Muscle layer of duodenum (tissue), 2 donors: ENCODE data around the gene PCBP1.
"Not testable (repeated sequence)": the region's sequence is repeated elsewhere in the genome, so short reads cannot be mapped to it uniquely, and the experiment has no call there.

ENCODE experiments used
- H3K27ac ChIP-seq: one replicate; pipeline ENCODE4 v1.7.0; 2013; ENCODE audit warnings: mild to moderate bottlenecking, low read length
- H3K27me3 ChIP-seq: one replicate; pipeline ENCODE4 v1.7.0; 2013; ENCODE audit warnings: low read depth, mild to moderate bottlenecking, control low read depth, low read length
- H3K36me3 ChIP-seq, 2 donors: one replicate each; pipeline ENCODE4 v1.7.0; 2013; ENCODE audit warnings: low read length in 2 of 2, control low read depth in 1 of 2, mild to moderate bottlenecking in 1 of 2; ENCODE audit not compliant: insufficient read depth in 2 of 2, control insufficient read depth in 1 of 2
- H3K4me1 ChIP-seq, 2 donors: one replicate each; pipeline ENCODE4 v1.7.0; 2013; ENCODE audit warnings: low read length in 2 of 2, mild to moderate bottlenecking in 2 of 2, control low read depth in 1 of 2, moderate library complexity in 1 of 2; ENCODE audit not compliant: insufficient read depth in 2 of 2, control insufficient read depth in 1 of 2
- H3K4me3 ChIP-seq, 2 donors: one replicate each; pipeline ENCODE4 v1.7.0; 2013; ENCODE audit warnings: low read length in 2 of 2, low read depth in 1 of 2, mild to moderate bottlenecking in 1 of 2
- H3K9me3 ChIP-seq, 2 donors: one replicate each; pipeline ENCODE4 v1.7.0; 2013; ENCODE audit warnings: low read length in 2 of 2, control low read depth in 1 of 2, mild to moderate bottlenecking in 1 of 2; ENCODE audit not compliant: control insufficient read depth in 1 of 2
- donor health status: healthy.

The PCBP1 gene

DNA sequence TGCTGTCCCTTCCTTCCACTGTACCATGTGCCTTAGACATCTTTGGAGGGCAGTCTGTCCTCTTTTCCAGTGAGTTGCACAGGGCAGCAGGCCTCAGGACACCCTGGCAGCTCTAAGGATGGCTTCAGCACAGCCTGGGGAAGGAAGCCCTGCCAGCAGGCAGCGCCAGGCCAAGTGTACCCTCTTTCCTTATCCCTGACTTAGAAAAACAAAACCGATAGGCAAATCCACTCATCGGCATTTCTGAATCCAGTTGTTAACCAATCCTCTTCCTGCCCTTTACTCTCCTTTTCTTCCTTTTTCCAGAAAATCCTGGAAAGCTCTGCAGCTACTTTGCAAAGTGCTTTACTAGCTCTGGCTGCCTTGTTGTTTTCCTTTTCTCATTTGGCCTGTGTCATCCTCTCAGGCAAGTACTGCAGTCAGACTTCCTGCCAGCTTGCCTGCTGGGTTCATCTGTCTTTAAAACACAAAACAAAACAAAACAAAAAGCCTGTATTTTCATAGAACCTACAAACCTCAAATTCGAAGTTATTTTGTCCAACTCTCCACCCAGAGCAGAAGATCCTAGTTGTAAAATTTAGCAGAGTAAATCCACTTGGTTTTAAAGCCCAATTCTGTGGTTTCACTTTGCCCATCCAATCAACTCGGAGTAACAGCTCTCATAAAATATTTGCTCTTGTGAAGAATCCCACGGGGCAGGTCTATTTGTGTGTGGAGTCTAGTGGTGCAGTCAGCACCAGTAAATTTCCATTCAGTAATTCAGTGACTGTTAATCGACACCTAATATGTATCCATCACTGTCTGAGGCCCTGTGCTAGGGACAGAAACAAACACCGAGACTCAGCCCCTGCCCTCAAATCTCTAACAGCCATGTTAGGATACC, 45.2 kb downstream of the PCBP1 start:
- Histone ChIP-seq H3K9me3 (no peaks in the 10 kb centered on the region), H3K27ac (peak overlapping the region; percentile 96), H3K36me3 (no peaks in the 10 kb centered on the region), H3K27me3 (no peaks in the 10 kb centered on the region), H3K4me3 (peak overlapping the region; percentile 54 to 68), H3K4me1 (peaks cover 18 to 34% of the 10 kb centered on the region in 2 donors)

GRCh38 chr2:70133127-70133452, 45.8 kb downstream of the PCBP1 start:
- Histone ChIP-seq H3K36me3 (no peaks in the 10 kb centered on the region), H3K27ac (peak overlapping the region; percentile 96), H3K9me3 (no peaks in the 10 kb centered on the region), H3K4me3 (peak overlapping the region; percentile 54 to 68), H3K4me1 (peaks cover 18 to 34% of the 10 kb centered on the region in 2 donors), H3K27me3 (no peaks in the 10 kb centered on the region)

DNA sequence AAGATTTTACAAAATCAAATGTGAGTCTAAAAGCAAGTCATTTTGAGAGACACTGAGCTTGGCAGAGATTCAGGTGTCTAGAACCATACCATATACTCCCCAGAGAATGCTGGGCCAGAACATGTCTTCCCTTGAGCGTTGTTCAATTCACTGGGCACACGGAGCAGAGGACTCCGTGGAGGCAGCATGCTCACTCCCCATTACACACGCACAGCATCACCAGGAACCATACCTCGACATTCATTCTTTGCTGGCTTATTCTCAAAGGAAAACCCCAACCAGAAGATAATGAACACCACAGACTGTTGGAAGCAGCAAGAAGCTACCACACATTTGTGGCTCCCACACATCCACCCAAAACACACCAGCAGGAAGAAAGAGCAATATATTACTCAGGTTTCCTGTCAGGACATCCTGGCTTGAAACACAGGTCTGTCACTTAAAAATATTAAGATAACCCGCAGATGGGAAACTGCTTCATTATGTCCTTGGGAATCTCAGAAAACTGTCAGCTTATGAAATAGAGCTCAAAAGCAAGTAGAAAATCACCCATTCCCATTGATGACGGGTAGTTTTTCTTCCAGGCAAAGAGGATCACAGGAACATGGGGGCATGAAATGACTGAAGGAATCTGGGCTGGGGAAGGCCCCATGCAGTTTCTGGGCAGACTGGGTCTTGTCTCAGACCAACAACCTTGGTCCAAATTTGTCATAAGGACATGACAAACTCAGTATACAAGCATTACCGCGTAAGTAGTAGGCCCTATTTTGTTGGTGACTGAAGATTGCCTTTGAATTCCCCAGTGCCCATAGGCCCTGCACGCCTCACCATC, 46.4 kb downstream of the PCBP1 start:
- H3K4me3 ChIP-seq, result no peak overlapping the region
- H3K27me3 ChIP-seq, result no peaks in the 10 kb centered on the region
- H3K27ac ChIP-seq, result peak overlapping the region; percentile 96
- H3K9me3 ChIP-seq, result no peaks in the 10 kb centered on the region
- no peaks in the 10 kb centered on the region for H3K36me3 ChIP-seq
- peaks cover 18 to 34% of the 10 kb centered on the region in 2 donors for H3K4me1 ChIP-seq

DNA sequence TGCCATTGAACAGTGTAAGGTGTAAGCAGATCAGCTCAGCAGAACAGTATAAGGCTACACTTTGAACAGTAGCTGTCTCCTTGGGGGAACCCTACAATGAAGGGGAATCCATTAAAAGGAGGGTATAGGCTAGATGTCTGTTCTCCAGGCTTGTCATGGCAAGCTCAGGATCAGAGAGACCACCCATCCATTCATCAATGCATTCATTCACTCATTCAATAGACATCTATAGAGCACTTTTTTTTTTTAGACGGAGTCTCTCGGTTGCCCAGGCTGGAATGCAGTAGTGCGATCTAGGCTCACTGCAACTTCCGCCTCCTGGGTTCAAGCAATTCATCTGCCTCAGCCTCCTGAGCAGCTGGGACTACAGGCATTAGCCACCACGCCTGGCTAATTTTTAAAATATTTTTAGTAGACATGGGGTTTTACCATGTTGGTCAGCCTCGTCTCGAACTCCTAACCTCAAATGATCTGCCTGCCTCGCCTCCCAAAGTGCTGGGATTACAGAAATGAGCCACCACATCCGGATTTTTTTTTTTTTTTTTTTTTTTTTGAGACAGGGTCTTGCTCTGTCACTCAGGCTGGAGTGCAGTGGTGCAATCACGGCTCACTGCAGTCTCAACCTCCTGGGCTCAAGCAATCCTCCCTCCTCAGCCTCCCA, 47.2 kb downstream of the PCBP1 start:
- Histone ChIP-seq H3K27ac (peak overlapping the region; percentile 96), H3K4me1 (peaks cover 18 to 34% of the 10 kb centered on the region in 2 donors)
- not testable (repeated sequence) for H3K4me3 ChIP-seq, H3K9me3 ChIP-seq, H3K36me3 ChIP-seq, H3K27me3 ChIP-seq
